ENCODE data around the gene MAP3K8.

DNA sequence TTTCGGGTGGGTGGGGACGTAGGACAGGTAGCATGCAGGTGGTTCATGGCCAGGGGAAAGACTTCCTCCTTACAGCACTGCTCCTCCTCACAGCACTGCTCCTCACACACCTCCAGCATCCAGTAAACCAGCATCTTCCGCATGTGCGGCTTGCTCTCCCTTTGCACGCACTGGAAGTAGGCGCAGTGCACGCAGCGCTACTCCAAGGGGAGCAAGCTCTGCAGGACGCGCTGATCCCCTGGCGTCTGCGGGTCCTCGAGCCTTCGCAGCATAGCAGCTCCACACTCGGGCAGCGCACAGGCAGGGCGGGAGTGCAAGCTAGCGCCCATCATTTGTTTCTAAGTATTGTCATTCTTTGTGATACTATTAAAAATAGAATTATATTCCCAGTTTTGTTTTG lies 30.5 kb upstream of the MAP3K8 start:
- TF ChIP-seq GATA3 (IDR thresholded peaks at IDR 0.05; ENCODE audit: low read depth, low read length) (no peak), GATA2 (IDR thresholded peaks at IDR 0.05; ENCODE audit: low read depth, low read length) (no peak)

Data from SH-SY5Y (cell line).